ENCODE results near the gene KCNIP4. TPM values are rescaled to one million over a fixed set of nuclear protein-coding genes. Genes with fewer than 3 reads are reported as not detected.

Gene KCNIP4
- total and polyA plus RNA-seq, 2 of the 8 experiments (the other 6 are each of a cell fraction or from before 2014, with no cell fraction given) = 0.06 TPM; not detected in 1

DNA sequence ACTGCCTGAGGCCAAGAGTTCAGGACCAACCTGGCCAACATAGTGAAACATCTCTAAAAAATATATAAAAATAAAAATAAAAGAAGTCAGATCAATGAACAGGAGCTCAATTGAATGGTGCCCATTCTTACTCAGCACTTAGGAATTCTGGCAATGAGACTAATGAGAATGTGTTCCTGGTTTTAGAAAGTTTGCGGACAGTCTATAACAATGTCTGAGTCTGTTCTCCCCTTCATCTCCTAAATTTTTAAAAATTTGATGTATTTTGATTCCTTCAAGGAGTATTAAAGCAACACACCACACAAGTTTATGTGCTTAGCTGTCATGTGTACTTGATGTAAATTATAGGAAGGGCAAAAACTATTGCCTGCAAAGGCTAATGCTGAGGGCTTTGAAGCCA is 30.6 kb upstream of the KCNIP4 start:
- no peak overlapping the region for H3K56ac ChIP-seq (replicated peaks; ENCODE audit: insufficient read length, low read depth, low read length)
- no peak overlapping the region for H3K18ac ChIP-seq (ENCODE audit: extremely low read depth, low read length)
- H2BK20ac ChIP-seq (ENCODE audit: low read length) = no peak overlapping the region
- H3K27ac ChIP-seq (ENCODE audit: low read depth, low read length) = no peak overlapping the region
- H2AFZ ChIP-seq (ENCODE audit: low read length) = no peak overlapping the region
- no peaks in the 10 kb centered on the region for H3K27me3 ChIP-seq (replicated peaks in 1 of 4; ENCODE audit: control insufficient read depth in 3 of 4, extremely low read depth in 1 of 4, insufficient read depth in 3 of 4, low read length in 3 of 4)
- H4K91ac ChIP-seq (replicated peaks; ENCODE audit: insufficient read length, low read length) = no peak overlapping the region
- H2BK15ac ChIP-seq (ENCODE audit: low read length) = no peak overlapping the region
- no peaks in the 10 kb centered on the region for H4K20me1 ChIP-seq (replicated peaks in 1 of 2; ENCODE audit: control insufficient read depth in 1 of 2, insufficient read depth in 2 of 2, low read length in 2 of 2)
- WGBS, 2 experiments (ENCODE audit: extremely low coverage in 1 of 2, insufficient coverage in 1 of 2, insufficient read length in 1 of 2, insufficient replicate concordance in 2 of 2, low coverage in 1 of 2, low lambda C conversion rate in 2 of 2, missing lambda C conversion rate in 1 of 2) = 100% methylated on average over 1 of the region's 1 CpG; no CpG with 5 or more reads in 1 of the 2 experiments
- no peak overlapping the region for H3K9ac ChIP-seq (replicated peaks in 1 of 4; ENCODE audit: extremely low read depth in 1 of 4, low read depth in 3 of 4, low read length in 3 of 4)
- no peak overlapping the region for H4K8ac ChIP-seq (ENCODE audit: extremely low read depth, insufficient read depth, low read length)
- 0 out of 4 replicates have a peak, but pooled peaks cover 0 to 3% of the 10 kb centered on the region in 2 experiments for H3K9me3 ChIP-seq (ENCODE audit: insufficient read depth in 2 of 2, low read depth in 1 of 2, low read length in 1 of 2)
- no peak for FAIRE-seq
- no peak overlapping the region for H3K4me2 ChIP-seq (ENCODE audit: insufficient read depth in 1 of 2, low read depth in 2 of 2, low read length in 2 of 2)
- no peak overlapping the region for H3K4ac ChIP-seq (replicated peaks; ENCODE audit: insufficient read length, low read depth, low read length)
- no peak overlapping the region for H2BK5ac ChIP-seq (ENCODE audit: low read depth, low read length)
- H3K36me3 ChIP-seq (ENCODE audit: control insufficient read depth in 2 of 4, insufficient read depth in 4 of 4, low read length in 3 of 4) = no peaks in the 10 kb centered on the region
- H4K5ac ChIP-seq (ENCODE audit: insufficient read length, low read depth, low read length) = no peak overlapping the region
- no peak for DNase-seq (ENCODE audit: low read depth in 1 of 2, low spot score in 2 of 2)
- POLR2A ChIA-PET (ENCODE audit: partially characterized antibody) = interaction anchor here (0.8 kb wide), 1 partner anchor 209 kb away, joined by 3 read pairs; no protein-coding TSS in a partner anchor
- no peaks in the 10 kb centered on the region for H3K23me2 ChIP-seq (ENCODE audit: low read depth, low read length)
- no peak for TF ChIP-seq POU5F1 (IDR thresholded peaks at IDR 0.05; ENCODE audit: low read depth, low read length)
- no peak for TF ChIP-seq BACH1 (IDR thresholded peaks at IDR 0.05; ENCODE audit: low read length)
- no peak for TF ChIP-seq EP300 (IDR thresholded peaks at IDR 0.05; ENCODE audit: borderline replicate concordance in 1 of 2, low read depth in 2 of 2, low read length in 2 of 2)
- TF ChIP-seq, protein P1, sequence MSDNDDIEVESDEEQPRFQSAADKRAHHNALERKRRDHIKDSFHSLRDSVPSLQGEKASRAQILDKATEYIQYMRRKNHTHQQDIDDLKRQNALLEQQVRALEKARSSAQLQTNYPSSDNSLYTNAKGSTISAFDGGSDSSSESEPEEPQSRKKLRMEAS (IDR thresholded peaks at IDR 0.05) = no peak
- no peak for TF ChIP-seq TEAD4 (IDR thresholded peaks at IDR 0.05; ENCODE audit: low read depth, low read length)
- no peak for TF ChIP-seq KDM1A (IDR thresholded peaks at IDR 0.05; ENCODE audit: borderline replicate concordance, low read length)
- no peak for TF ChIP-seq BCL11A (IDR thresholded peaks at IDR 0.05; ENCODE audit: low read depth in 2 of 2, low read length in 2 of 2)
- H3K4me1 ChIP-seq (replicated peaks in 1 of 4; ENCODE audit: control insufficient read depth in 3 of 4, insufficient read depth in 4 of 4, low read length in 3 of 4) = no peaks in the 10 kb centered on the region
- H3K14ac ChIP-seq (ENCODE audit: insufficient read length) = no peak overlapping the region
- CTCF ChIA-PET (ENCODE audit: partially characterized antibody) = interaction anchor here (1.3 kb wide), 1 partner anchor 31 kb away, joined by 4 read pairs; the partner anchor contains the start of gene KCNIP4
- no peak overlapping the region for H2BK120ac ChIP-seq (replicated peaks; ENCODE audit: low read depth, low read length)
- no peak overlapping the region for H2BK12ac ChIP-seq (ENCODE audit: low read depth, low read length)
- H3K23ac ChIP-seq (ENCODE audit: insufficient read length) = no peak overlapping the region
- H2AK5ac ChIP-seq (ENCODE audit: low read depth, low read length) = no peak overlapping the region
- no peaks in the 10 kb centered on the region for H3K79me1 ChIP-seq (ENCODE audit: low read depth, low read length)
- H3K4me3 ChIP-seq (ENCODE audit: extremely low read depth in 1 of 4, insufficient read depth in 2 of 4, low read depth in 3 of 4, low read length in 4 of 4) = no peak overlapping the region
- no peaks in the 10 kb centered on the region for H3K79me2 ChIP-seq (ENCODE audit: control insufficient read depth in 1 of 2, insufficient read depth in 2 of 2, low read length in 2 of 2)

Data from H1 (cell line).